Endothelial cell (in vitro differentiated cells): Measurements from ENCODE around the gene COMMD1. TPM values are rescaled to one million over a fixed set of nuclear protein-coding genes. Genes with fewer than 3 reads are reported as not detected.

Experiments
- DNase-seq: peaks from one replicate; pipeline ENCODE4 v3.0.0; 2021; ENCODE audit warnings: low spot score
- H3K27ac Mint-ChIP-seq: one replicate; pipeline ENCODE4 v1.8.0; 2021; ENCODE audit warnings: mixed read lengths, inconsistent platforms; ENCODE audit not compliant: unreplicated experiment
- H3K27me3 Mint-ChIP-seq: one replicate; pipeline ENCODE4 v1.8.0; 2021; ENCODE audit warnings: mild to moderate bottlenecking, moderate library complexity, mixed read lengths, inconsistent platforms; ENCODE audit not compliant: unreplicated experiment
- H3K36me3 Mint-ChIP-seq: one replicate; pipeline ENCODE4 v1.8.0; 2021; ENCODE audit warnings: mild to moderate bottlenecking, low read depth, mixed read lengths, inconsistent platforms; ENCODE audit not compliant: unreplicated experiment
- H3K4me1 Mint-ChIP-seq: one replicate; pipeline ENCODE4 v1.8.0; 2021; ENCODE audit warnings: mild to moderate bottlenecking, mixed read lengths, inconsistent platforms; ENCODE audit not compliant: unreplicated experiment
- H3K4me3 Mint-ChIP-seq: one replicate; pipeline ENCODE4 v1.8.0; 2021; ENCODE audit warnings: mild to moderate bottlenecking, mixed read lengths, inconsistent platforms; ENCODE audit not compliant: unreplicated experiment
- H3K9me3 Mint-ChIP-seq: one replicate; pipeline ENCODE4 v1.8.0; 2021; ENCODE audit warnings: mixed read lengths, inconsistent platforms; ENCODE audit not compliant: unreplicated experiment
- total RNA-seq: library from RNA; stranded (reverse); fragmentation: NEBNext Ultra II Directional; extraction: Animal tissue kit (Norgen Biotek cat#: 25700); gene quantifications from one replicate; pipeline ENCODE4 v1.2.1, GENCODE V29; 2021; ENCODE audit not compliant: unreplicated experiment
- TF ChIP-seq, protein P1 (sequence below): fragments of 200-600 bp; sonication (generic); IDR thresholded peaks from one replicate; pipeline ENCODE4 v1.5.0; 2021; ENCODE audit warnings: antibody characterized with exemption; ENCODE audit not compliant: unreplicated experiment

COMMD1 gene
- total RNA-seq, 1 donor from 2014 or later, result 39.4 TPM

DNA sequence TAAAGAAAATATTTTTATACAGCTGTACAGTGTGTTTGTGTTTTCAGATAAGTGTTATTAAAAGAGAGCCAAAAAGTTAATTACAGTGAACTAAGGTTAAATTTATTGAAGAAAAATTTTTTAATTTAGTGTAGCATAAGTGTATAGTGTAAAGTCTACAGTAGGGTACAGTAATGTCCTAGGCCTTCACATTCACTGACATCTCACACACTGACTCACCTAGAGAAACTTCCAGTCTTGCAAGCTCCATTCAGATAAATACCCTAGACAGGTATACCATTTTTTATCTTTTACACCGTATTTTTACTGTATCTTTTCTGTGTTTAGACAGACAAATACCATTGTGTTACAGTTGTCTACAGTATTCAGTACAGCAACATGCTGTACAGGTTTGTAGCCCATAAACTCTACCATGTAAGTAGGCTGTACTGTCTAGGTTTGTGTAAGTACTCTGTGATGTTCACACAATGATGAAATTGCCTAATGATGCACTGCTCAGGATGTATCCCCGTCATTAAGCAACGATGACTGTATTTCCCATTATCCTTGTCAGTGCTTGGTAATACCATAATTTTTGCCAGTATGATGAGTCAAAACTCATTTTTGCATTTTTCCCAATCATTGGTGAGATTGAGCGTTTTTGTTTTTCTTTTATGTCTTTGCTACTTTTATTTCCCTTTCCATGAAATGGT, 242.3 kb downstream of the COMMD1 start:
- TF ChIP-seq, protein P1, sequence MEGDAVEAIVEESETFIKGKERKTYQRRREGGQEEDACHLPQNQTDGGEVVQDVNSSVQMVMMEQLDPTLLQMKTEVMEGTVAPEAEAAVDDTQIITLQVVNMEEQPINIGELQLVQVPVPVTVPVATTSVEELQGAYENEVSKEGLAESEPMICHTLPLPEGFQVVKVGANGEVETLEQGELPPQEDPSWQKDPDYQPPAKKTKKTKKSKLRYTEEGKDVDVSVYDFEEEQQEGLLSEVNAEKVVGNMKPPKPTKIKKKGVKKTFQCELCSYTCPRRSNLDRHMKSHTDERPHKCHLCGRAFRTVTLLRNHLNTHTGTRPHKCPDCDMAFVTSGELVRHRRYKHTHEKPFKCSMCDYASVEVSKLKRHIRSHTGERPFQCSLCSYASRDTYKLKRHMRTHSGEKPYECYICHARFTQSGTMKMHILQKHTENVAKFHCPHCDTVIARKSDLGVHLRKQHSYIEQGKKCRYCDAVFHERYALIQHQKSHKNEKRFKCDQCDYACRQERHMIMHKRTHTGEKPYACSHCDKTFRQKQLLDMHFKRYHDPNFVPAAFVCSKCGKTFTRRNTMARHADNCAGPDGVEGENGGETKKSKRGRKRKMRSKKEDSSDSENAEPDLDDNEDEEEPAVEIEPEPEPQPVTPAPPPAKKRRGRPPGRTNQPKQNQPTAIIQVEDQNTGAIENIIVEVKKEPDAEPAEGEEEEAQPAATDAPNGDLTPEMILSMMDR, result no peak
- no peak for DNase-seq
- no peak overlapping the region for H3K27ac Mint-ChIP-seq

DNA sequence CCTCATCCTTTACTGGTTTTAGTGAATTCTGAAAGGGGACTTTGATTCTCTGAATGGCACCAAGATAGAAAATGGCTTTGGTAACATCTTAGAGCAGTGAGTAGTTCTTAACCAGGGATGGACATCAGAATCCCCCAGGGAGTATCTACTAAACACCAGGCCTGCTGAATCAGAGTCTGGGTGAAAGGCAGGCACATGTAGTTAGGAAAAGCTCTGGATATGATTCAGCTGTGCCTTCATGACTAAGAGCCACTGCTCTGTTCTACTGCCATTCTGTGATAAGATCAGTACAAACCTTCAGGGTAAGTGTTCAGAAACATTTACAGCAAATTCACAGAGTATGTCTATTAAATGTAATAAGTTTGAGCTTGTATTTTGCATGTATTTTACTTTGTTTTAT, 244.2 kb downstream of the COMMD1 start:
- DNase-seq, result no peak
- H3K27ac Mint-ChIP-seq, result no peak overlapping the region
- no peaks in the 10 kb centered on the region for H3K27me3 Mint-ChIP-seq
- no peaks in the 10 kb centered on the region for H3K9me3 Mint-ChIP-seq
- peaks cover 8% of the 10 kb centered on the region for H3K4me1 Mint-ChIP-seq
- no peaks in the 10 kb centered on the region for H3K36me3 Mint-ChIP-seq
- no peak overlapping the region for H3K4me3 Mint-ChIP-seq
- TF ChIP-seq, protein P1, result no peak

More for the DNA sequence above, 242.3 kb downstream of the COMMD1 start:
- Mint-ChIP-seq H3K4me1 (peaks cover 8% of the 10 kb centered on the region), H3K27me3 (no peaks in the 10 kb centered on the region), H3K36me3 (no peaks in the 10 kb centered on the region), H3K4me3 (no peak overlapping the region), H3K9me3 (no peaks in the 10 kb centered on the region)

DNA sequence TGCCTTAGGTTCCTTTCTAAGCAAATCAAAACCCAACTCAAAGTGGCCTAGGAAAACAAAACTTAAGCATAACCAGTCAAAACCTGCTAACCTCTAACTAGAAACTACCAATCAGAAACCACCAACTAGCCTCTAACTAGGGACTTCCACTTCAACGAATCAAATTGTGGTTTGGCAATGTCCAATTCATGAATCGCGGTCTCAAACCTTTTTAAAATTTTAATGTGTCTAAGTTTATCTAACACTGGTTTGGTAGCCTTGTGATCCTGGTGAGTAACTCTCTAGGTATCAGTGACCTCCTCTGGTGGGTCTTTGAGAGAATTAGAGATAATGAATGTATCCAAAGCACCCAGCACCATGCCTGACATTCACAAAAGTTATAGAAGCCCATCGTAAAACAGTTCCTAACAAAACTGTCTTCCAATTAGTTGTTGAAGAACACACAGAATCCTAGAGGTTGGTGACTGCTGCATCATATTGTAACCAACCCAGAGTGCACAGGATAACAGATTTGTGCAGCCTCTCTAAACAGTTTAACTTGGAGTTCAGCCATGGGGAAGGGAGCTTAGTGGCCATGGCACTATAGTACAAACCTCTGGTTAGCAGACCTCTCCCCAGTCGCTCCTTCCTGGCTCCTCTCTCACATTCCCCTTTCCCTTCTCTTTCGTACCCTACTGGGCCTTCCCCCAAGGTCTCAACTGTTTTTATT, 245.3 kb downstream of the COMMD1 start:
- Mint-ChIP-seq H3K27ac (no peak overlapping the region), H3K27me3 (no peaks in the 10 kb centered on the region)
- DNase-seq, result no peak

DNA sequence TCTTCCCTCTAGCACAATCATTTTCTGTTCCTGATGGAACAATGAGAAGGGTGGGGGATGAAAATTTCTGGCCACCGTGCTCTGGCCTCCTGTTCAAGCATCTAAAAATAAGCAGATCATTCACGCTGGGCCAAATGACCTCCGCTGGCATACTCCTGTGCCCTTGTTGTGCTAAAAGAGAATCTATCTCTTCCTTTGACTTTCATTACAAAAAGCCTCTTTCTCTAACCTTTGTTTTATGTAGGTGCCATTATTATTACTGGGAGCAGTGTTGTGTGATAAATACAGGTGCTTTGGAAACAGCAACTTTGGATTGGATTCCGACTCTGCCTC, 245.8 kb downstream of the COMMD1 start:
- DNase-seq, result no peak
- H3K27me3 Mint-ChIP-seq, result no peaks in the 10 kb centered on the region
- H3K4me1 Mint-ChIP-seq, result peaks cover 3% of the 10 kb centered on the region
- H3K9me3 Mint-ChIP-seq, result no peaks in the 10 kb centered on the region
- no peak overlapping the region for H3K4me3 Mint-ChIP-seq
- H3K36me3 Mint-ChIP-seq, result no peaks in the 10 kb centered on the region
- TF ChIP-seq, protein P1, result no peak
- H3K27ac Mint-ChIP-seq, result no peak overlapping the region

More for the DNA sequence above, 245.3 kb downstream of the COMMD1 start:
- H3K9me3 Mint-ChIP-seq, result no peaks in the 10 kb centered on the region
- H3K4me3 Mint-ChIP-seq, result no peak overlapping the region
- H3K36me3 Mint-ChIP-seq, result no peaks in the 10 kb centered on the region
- TF ChIP-seq, protein P1, result no peak
- peaks cover 3% of the 10 kb centered on the region for H3K4me1 Mint-ChIP-seq

DNA sequence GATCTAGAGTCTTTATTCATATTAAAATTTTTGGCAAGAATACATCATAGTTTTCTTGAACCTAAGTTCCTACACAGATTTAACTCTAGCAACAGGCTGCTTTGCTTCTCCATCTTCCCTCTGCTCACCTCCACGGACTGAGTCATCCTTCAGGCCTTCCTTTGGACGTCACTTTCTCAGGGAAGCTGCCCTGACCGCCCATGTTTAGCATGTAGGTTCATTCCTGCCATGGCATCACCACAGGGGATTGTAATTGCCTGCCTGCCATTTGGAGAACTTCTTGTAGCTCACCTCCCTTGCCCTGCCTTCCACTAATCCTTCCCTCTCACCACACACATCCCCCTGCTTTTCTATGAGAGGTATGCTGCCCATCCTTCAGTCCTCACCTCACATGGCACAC, 246.5 kb downstream of the COMMD1 start:
- H3K27ac Mint-ChIP-seq, result no peak overlapping the region
- H3K27me3 Mint-ChIP-seq, result no peaks in the 10 kb centered on the region
- H3K9me3 Mint-ChIP-seq, result no peaks in the 10 kb centered on the region
- H3K4me1 Mint-ChIP-seq, result peaks cover 7% of the 10 kb centered on the region
- DNase-seq, result no peak
- H3K36me3 Mint-ChIP-seq, result no peaks in the 10 kb centered on the region
- no peak overlapping the region for H3K4me3 Mint-ChIP-seq
- TF ChIP-seq, protein P1, result no peak
